Activated gamma-delta T cell treated with Interleukin-2 at 50 U/mL for 16 hours (primary cell): Measurements from ENCODE around the gene BLVRA.
A peak's percentile ranks its signal among the peaks of the same experiment; 100 is the strongest.
"Not testable (repeated sequence)": the region's sequence is repeated elsewhere in the genome, so short reads cannot be mapped to it uniquely, and the experiment has no call there.

Experiments
- DNase-seq: peaks from one replicate; pipeline ENCODE4 v3.0.0-alpha.2; 2020

The BLVRA gene

DNA sequence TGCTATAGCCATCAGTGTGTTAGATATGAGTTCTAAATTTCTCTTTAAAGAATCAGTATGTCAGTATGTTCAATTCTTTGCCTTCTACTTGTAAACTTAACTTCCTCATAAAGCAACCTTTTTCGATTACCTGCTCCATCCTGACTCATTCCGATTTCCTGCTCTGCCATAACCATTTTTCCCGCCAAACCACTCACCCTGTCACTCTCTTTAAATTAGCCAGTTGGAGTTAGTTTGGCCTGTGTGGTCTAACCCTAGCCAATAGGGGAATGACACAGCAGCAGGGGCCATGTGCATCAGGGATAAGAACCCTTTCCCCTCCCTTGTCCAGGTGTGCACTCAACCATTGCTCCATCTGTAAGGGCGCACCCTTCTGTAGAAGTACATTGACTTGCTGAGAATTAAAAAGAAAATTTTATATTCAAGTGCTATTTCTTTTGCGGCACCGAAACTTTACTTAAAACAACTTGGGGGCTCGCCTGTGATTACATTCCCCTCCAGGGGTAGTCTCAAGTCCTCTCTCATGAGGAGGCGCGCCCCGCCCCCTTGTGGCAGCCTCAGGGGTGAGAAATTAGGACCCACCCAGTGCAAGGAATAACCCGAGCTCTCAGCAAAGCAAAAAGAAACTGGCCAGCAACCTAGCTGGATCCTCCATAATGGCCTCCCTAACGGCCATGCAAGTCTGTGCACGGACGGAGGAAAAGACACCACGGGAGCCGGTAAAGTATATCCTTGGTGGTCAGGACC lies 51.9 kb downstream of the BLVRA start:
- DNase-seq = peak; percentile 23

DNA sequence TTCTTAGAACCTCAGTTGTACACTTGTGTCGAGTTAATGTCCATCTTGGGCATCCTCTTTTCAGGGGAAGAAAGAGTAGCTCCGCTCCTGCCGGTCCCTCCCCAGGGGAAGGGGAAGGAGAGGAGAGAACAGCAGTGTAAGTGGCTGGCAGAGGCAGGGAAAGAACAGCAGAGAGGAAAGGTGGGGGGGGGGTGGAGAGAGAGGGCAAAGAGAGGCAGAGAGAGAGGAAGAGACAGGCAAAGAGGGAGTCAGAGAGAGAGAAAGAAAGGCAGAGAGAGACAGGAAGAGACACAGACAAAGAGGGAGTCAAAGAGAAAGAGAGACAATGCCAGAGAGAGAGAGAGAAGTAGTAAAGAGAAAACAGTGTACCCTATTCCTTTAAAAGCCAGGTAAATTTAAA lies 56.9 kb downstream of the BLVRA start:
- DNase-seq = no peak

DNA sequence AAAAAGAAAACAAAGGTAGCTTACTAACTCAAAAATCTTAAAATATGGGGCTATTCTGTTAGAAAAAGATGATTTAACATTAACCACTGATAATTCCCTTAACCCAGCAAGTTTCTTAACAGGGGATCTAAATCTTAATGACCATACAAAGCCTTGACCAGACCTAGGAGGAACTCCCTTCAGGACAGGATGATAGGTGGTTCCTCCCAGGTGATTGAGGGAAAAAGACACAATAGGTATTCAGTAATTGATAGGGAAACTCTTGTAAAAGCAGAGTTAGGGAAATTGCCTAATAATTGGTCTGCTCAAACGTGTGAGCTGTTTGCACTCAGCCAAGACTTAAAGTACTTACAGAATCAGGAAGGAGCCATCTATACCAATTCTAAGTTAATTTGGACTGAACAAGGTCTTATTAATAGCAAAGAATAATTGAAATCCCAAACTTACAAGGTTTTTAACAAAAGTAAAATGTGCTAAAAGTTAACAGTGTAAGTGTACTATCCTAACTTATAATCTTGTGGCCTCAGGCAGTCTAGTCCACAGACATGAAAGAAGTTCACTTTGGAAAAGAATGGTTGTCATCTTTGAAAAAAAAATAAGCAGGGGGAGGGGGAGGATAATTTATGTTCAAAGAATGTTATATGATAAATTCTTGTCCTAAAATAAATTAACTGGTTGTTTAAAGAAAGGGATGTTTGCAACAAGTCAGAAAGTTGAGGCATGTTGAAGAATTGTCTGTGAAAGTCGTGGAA lies 57.7 kb downstream of the BLVRA start:
- DNase-seq = not testable (repeated sequence)

DNA sequence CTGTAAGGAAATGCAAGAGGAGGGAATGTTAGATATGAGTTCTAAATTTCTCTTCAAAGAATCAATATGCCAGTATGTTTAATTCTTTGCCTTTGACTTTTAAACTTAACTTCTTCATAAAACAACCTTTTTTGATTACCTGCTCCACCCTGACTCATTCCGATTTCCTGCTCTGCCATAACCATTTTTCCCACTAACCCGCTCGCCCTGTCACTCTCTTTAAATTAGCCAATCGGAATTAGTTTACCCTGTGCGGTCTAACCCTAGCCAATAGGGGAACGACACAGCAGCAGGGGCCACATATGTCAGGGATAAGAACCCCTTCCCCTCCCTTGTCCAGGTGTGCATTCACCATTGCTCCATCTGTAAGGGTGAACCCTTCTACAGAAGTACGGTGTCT lies 64.9 kb downstream of the BLVRA start:
- DNase-seq = not testable (repeated sequence)

DNA sequence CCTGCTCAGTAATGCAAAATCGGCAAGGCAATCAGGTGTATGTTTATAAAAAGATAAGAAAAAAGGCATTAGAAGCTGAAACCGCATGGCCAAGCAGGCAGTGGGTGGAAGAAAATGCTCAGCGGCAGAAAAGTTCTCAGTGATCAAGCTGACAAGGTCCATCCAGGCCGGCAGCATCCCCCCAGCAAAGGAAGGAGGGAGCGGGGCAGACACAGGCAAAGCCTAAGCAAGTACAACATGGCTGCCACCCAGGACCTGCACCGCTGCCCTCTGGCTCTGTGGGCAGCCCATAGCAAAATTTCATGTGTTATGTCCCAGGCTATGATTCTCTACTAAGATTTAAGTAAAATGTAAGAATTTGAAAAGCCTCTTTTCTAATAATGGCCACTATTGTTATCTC lies 65.5 kb downstream of the BLVRA start:
- no peak for DNase-seq

DNA sequence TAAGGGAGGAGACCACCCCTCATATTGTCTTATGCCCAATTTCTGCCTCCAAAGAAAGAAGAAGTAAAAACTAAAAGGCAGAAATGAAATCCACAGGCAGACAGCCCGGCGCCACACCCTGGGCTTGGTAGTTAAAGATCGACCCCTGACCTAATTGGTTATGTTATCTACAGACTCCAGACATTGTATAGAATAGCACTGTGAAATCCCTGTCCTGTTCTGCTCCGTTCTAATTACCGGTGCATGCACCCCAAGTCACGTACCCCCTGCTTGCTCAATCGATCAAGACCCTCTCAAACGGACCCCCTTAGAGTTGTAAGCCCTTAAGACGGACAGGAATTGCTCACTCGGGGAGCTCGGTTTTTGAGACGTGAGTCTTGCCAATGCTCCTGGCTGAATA lies 66.0 kb downstream of the BLVRA start:
- DNase-seq = not testable (repeated sequence)

DNA sequence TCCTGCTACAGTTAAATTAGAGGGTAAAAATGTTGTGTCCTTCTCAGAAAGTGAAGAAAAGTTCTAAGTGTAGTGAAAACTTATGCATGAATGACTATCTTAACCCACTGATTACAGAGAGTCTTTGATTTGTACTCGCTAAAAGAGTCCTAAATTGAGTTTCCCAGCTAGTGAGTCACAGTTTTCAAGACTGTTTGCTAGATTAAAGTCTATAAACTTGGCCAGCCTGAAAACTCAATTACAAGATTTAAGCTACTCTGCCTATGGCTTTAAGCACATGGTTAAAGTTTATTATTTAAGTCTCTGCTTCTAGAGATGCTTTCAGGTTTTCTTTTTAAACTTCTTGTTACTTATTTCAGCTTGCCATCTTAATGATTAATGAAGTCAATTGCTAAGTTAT lies 66.5 kb downstream of the BLVRA start:
- DNase-seq = no peak

DNA sequence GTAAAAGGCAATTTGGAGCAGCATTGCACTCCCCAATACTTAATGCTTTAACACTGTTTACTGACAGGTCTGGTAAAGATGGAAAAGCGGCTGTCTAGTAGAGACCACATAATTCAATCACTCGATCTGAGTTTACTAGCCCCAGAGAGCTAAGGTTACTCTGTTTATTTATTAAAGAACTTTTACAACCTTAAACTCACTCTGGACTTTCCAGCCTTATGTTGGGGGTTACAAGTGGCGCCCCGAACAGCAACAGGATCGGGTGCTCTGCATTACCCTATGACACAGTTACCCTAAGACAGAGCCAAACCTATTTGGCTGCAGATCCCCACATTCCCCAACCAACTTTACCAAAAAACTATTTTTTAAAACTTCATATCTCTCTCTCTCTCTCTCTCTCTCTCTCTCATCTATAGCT lies 66.9 kb downstream of the BLVRA start:
- DNase-seq = no peak

DNA sequence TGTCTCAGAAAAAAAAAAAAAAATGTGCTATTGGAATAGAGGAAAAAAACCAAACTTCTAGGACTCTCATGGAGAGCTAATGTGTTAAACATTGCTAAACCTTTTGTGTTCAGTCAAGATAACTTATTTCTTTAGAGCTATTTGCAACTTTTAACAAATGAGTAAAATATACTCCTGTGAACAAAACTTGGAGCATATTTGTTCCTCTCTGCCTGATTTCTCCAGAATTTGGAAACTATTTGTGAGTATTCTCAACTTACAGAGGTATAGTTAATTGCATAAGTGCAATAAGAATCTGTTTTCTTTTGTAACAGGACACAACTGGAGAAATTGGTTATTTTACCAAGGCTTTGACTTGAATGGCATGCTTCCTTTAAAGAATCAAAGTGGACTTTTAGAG lies 72.4 kb downstream of the BLVRA start:
- DNase-seq = not testable (repeated sequence)

DNA sequence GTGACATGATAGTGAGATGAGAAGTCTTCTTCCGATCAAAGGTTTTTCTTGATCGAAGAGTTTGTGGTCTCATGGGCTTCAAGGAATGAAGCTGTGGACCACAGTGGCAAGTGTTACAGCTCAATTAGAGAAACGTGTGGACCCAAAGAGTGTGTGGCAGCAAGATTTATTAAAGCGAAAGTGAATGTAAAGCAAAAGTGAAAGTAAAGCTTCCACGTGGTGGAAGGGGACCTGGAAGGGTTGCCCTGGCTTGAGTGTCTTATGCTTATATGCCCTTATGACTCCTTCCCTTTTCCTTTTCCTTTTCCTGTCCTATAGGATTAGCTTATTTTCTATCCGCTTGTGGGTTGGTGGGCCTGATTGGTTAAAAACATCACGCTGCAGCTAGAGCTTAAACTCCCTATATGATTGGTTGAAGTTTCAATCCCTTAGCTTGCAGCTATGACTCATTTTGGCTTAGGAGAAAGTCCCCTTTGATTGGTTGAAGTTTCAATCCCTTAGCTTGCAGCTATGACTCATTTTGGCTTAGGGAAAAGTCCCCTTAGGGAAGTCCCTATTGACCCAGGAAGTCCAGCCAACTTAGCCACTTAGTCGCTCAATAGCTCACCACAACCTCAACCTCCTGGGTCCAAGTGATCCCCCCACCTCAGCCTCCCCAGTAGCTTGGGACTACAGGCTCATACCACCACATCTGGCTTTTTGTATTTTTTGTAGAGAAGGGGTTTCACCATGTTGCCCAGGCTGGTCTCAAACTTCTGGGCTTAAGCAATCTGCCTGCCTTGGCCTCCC lies 76.2 kb downstream of the BLVRA start:
- no peak for DNase-seq

DNA sequence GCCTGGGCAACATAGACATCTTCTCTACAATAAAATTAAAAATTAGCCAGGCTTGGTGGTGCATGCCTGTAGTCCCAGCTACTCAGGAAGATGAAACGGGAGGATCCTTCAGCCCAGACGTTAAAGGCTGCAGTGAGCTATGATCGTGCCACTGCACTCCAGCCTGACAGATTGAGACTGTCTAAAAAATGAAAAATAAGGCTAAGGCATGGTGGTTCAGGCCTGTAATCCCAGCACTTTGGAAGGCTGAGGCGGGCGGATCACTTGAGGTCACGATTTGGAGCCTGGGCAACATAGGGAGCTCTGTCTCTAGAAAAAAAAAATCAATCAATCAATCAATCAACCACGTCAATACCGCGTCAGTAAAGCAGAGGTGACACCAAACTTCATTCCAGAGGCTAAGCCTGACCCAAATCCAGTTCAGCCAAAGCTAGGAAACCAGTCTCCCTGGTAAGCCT lies 79.8 kb downstream of the BLVRA start:
- DNase-seq = no peak

DNA sequence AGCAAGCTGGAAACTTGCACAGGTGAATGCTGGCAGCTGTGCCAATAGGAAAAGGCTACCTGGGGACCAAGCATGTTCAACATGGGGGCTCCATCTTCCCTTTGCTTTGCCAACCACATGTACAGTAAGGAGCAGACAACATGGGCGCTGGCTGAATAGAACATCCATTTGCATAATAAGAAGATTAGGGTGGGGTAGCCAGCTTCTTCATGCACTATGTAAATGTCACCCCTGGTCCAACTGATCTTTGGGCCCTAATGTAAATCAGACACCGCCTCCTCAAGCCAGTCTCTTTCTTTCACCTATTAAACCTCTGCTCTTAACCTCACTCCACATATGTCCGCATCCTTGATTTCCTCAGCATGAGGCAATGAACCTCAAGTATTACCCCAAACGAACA lies 84.8 kb downstream of the BLVRA start:
- no peak for DNase-seq

DNA sequence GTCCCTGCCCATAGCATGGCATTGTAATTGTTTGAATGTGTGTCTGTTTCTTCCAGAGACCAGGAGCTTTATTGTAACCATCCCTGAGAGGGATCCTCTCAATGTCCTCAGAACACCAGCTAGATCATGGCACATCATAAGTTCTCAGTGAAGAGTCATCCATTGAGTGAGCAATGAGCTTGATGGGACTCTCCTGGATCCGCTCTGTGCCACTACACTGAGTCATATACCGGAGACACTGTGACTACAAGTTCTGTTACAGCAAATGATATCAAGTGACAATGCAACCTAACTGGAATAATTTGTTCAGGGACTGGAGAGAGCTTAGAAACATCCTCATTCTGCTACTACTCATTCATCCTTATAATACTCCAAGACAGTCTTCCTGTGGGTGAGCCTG lies 85.8 kb downstream of the BLVRA start:
- DNase-seq = no peak

DNA sequence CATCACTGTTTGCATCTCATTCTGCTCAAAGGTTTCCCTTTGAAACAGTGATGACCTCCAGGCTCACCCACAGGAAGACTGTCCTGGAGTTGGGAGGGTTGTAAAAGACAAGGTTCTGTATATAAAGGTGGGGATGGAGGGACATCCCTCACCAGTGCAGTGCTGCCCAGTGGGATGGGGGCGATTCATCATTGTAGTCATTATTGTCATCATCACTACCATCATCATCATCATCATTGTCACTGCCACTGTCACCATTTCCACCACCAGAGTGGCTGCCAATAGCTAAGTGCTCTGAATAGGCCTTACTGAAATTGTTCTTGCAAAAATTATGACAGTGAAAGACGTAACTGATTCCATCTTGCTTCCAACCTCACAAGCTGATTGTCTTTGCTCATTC lies 86.2 kb downstream of the BLVRA start:
- no peak for DNase-seq

DNA sequence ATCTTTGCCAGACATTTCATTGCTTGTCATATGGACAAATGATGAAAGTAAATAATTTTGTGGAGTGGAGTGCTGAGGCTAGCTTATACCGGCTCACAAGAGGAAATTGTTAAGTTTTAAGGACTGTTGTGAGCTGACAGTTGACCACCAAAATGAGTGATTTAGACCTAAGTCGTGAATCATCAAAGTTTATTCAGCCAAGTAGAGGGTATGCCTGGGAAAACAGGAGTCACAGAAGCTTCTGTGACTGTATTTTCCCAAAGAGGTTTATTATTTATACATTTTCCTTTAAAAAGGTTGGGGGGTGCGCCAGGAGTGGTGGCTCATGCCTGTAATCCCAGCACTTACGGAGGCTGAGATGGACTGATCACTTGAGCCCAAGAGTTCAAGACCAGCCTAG lies 89.0 kb downstream of the BLVRA start:
- DNase-seq = no peak

DNA sequence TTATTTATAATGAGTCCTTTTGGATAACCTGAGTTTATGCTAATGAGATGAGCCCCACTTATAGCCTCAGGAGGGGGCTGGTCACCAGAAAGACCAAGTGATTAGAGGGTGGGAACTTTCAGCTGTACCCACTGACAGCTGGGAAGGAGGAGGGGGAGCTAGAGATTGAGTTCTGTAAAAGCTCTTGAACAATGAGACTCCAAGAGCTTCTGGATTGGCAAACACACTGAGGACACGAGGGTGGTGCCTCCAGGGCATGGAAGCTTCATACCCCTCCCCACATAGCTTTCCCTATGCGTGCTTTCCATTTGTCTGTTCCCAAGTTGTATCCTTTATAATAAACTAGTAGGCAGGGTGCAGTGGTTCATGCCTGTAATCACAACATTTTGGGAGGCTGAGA lies 90.6 kb downstream of the BLVRA start:
- no peak for DNase-seq

DNA sequence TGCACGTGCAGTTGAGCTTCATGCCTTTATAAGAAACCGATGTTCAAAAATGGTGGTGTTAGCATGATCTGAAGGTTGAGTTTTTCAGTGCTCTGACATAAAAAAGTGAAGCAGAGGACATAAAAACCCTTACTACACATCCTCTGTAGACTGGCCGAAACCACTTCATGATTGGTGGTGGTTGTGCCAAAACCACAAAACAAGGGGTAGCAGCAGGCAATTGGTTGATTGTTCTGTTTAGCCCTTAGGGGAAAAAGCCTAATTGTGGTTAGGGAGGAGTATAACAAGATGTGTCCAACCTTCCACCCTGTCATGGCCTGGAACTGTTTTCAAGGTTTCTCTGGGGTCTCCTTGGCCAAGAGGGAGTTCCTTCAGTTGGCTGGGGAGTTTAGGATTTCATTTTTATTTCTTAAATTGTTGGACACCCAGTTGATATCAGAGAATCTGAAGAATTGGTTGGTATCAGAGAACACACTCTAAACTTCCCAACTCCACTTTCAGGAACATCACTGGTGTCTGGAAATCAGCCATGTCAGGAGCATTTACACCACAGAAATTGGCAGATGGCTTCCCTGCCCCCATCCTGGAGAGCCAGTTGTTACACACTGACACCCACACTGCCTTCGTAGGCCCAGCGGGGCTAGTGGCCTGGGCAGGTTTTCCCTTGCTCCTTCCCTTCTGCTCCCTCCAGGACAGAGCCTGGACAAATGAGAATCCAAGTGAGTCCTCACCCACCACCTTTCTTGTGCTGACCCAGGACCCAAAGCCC lies 92.1 kb downstream of the BLVRA start:
- no peak for DNase-seq

DNA sequence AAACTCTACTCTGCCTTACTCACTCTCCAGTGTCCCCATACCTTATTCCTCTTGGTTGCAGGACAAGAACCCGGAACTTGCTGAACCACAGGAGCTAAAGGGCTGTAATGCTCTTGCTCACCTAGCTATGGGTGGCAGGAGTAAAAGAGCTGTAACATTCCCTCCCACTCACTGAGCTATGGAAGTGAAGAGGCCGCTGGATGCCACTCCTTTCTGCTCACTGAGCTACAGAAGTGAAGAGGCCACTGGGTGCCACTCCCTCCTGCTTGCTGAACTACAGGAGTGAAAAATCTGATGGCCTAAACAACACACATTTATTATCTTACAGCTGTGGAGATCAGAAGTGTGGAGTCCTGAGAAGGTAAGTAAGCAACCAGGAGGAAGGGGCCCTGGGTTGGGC lies 93.3 kb downstream of the BLVRA start:
- no peak for DNase-seq

DNA sequence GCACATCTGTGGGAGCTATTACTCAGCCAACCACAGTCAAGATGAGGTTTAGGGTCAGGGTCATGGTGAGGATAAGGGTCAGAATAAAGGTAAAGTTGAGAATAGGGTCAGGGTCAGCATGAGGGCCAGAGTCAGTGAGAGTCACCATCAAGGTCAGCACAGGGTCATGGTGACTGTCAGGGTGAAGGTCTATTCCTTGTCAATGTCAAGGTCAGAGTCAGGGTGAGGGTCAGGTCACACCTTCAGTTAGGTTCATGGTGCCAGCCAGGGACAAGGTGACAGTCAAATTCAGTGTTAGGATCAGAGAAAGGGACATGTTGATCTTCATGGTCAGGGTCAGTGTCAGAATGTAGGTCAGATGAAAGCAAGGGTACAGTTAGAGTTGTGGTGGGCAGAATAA lies 96.7 kb downstream of the BLVRA start:
- DNase-seq = no peak

DNA sequence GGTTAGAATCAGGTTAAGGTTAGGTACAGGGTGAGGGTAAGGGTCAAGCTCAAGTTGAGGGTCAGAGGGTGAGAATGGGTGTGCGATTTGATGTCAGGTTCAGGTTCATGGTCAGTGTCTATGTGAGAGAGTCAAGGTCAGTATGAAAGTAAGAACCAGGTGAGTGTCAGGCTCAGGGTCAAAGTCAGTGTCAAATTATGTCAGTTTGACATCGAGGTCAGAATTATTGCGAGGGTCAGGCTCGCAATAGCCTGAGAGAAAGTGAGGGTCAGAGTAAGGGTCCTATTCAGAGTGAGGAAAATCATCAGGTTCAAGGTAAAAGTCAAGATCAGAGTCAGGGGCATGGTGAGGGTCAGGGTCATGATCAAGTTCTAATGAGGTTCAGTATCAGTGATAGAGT lies 97.8 kb downstream of the BLVRA start:
- no peak for DNase-seq
